PC-3 (cell line): Measurements from ENCODE around the gene WDFY3. TPM values are rescaled to one million over a fixed set of nuclear protein-coding genes. Genes with fewer than 3 reads are reported as not detected.

Experiments
- ATAC-seq: fragments of 200-7000 bp; cut with Tn5 transposase; 2 replicates; pipeline ENCODE4 v1.9.1; 2020; ENCODE audit warnings: mild to moderate bottlenecking, moderate library complexity
- BruUV-seq: library from RNA; stranded (reverse); fragments of 400-500 nt; replicated peaks from 2 replicates; lab custom pipeline; 2021; lab: Mats Ljungman, UMichigan
- CTCF ChIA-PET: fragments of 300-600 bp; sonication (Branson Sonifier 250); formaldehyde crosslinking; loops from one replicate; lab custom pipeline; 2022; ENCODE audit warnings: antibody characterized with exemption; lab: Charles Lee
- POLR2A ChIA-PET: fragments of 300-600 bp; sonication (Branson Sonifier 250); formaldehyde crosslinking; loops from one replicate; lab custom pipeline; 2022; ENCODE audit warnings: antibody characterized with exemption; ENCODE audit not compliant: unreplicated experiment; lab: Charles Lee
- DNase-seq: peaks from one replicate; pipeline ENCODE4 v3.0.0-alpha.2; 2015
- H2AFZ ChIP-seq: fragments of 300-600 bp; sonication (generic); 2 replicates; pipeline ENCODE4 v1.6.0; 2016; ENCODE audit warnings: antibody characterized with exemption, low read length
- H3F3A ChIP-seq: fragments of 300-600 bp; sonication (generic); one replicate; pipeline ENCODE4 v1.6.0; 2017; ENCODE audit warnings: antibody characterized with exemption, low read length, control low read depth, mild to moderate bottlenecking; ENCODE audit not compliant: unreplicated experiment
- H3K27ac ChIP-seq: fragments of 300-600 bp; sonication (generic); 2 replicates; pipeline ENCODE4 v1.5.1; 2016; ENCODE audit warnings: mild to moderate bottlenecking, low read length
- H3K27me3 ChIP-seq: fragments of 300-600 bp; sonication (generic); 2 replicates; pipeline ENCODE4 v1.6.1; 2016; ENCODE audit warnings: low read length, mixed read lengths
- H3K36me3 ChIP-seq: fragments of 300-600 bp; sonication (generic); 2 replicates; pipeline ENCODE4 v1.6.1; 2016; ENCODE audit warnings: low read depth, mixed run types, low read length, mixed read lengths
- H3K4me1 ChIP-seq: fragments of 300-600 bp; sonication (generic); 2 replicates; pipeline ENCODE4 v1.5.1; 2016; ENCODE audit warnings: low read length; ENCODE audit not compliant: insufficient read depth
- H3K4me2 ChIP-seq: fragments of 300-600 bp; sonication (generic); 2 replicates; pipeline ENCODE4 v1.6.0; 2016; ENCODE audit warnings: low read length
- H3K4me3 ChIP-seq: fragments of 300-600 bp; sonication (generic); 2 replicates; pipeline ENCODE4 v1.5.1; 2016; ENCODE audit warnings: mild to moderate bottlenecking, low read length, mixed read lengths
- H3K79me2 ChIP-seq: fragments of 300-600 bp; sonication (generic); 2 replicates; pipeline ENCODE4 v1.6.1; 2017; ENCODE audit warnings: low read length, mixed read lengths
- H3K9ac ChIP-seq: fragments of 300-600 bp; sonication (generic); 2 replicates; pipeline ENCODE4 v1.6.0; 2016; ENCODE audit warnings: mild to moderate bottlenecking, low read length
- H3K9me2 ChIP-seq: fragments of 300-600 bp; sonication (generic); replicated peaks from 2 replicates; pipeline ENCODE4 v1.6.1; 2016; ENCODE audit warnings: mixed run types, low read length, mixed read lengths
- H3K9me3 ChIP-seq: fragments of 300-600 bp; sonication (generic); 2 replicates; pipeline ENCODE4 v1.6.1; 2016; ENCODE audit warnings: low read length, mixed read lengths
- H4K20me1 ChIP-seq: fragments of 300-600 bp; sonication (generic); 2 replicates; pipeline ENCODE4 v1.6.1; 2016; ENCODE audit warnings: low read length, mixed read lengths
- CTCF ChIP-seq: fragments of 300-600 bp; sonication (generic); conservative IDR thresholded peaks from 2 replicates; pipeline ENCODE4 v1.5.1; 2017; ENCODE audit warnings: antibody characterized with exemption, low read depth, mild to moderate bottlenecking, low read length
- EZH2 ChIP-seq: fragments of 300-600 bp; sonication (generic); IDR thresholded peaks from one replicate; pipeline ENCODE4 v1.6.1; 2017; ENCODE audit warnings: antibody characterized with exemption, mild to moderate bottlenecking, low read length; ENCODE audit not compliant: unreplicated experiment
- EZH2phosphoT487 ChIP-seq: fragments of 300-600 bp; sonication (generic); IDR thresholded peaks from 2 replicates; pipeline ENCODE4 v1.6.1; 2018; ENCODE audit warnings: mild to moderate bottlenecking, antibody characterized with exemption, low read length, borderline replicate concordance
- intact Hi-C: fragments of 100-400 bp; cut with micrococcal nuclease; formaldehyde crosslinking; loops from 2 replicates; pipeline ENCODE4 v1.9.0; 2023
- total RNA-seq: library from RNA; depleted of rRNA; stranded (reverse); fragments of >200 nt; gene quantifications from 2 replicates; pipeline ENCODE4 v1.2.3, GENCODE V29; 2014

Gene WDFY3
- total RNA-seq, 1 experiment from 2014 or later: 23.1 TPM

GRCh38 chr4:84697615-84698201, 268.8 kb downstream of the WDFY3 start:
- TF ChIP-seq CTCF (no peak), EZH2 (no peak), EZH2phosphoT487 (no peak)
- H3K4me2 ChIP-seq: peak overlapping the region; percentile 69
- DNase-seq (peak; percentile 60), ATAC-seq (peak; percentile 63)
- H3K9me2 ChIP-seq: no peaks in the 10 kb centered on the region
- peak overlapping the region; percentile 76 for H3K27ac ChIP-seq
- H3K4me3 ChIP-seq: peak overlapping the region; percentile 14; the same call in 1 of the 2 replicates
- no peak overlapping the region for H3K9ac ChIP-seq
- H3K4me1 ChIP-seq: peaks cover 35% of the 10 kb centered on the region
- ChIA-PET CTCF (no interaction called here), POLR2A (interaction anchor here (0.6 kb wide), 1 partner anchor 181 kb away, joined by 3 read pairs; no protein-coding TSS in a partner anchor)
- H3K79me2 ChIP-seq: no peaks in the 10 kb centered on the region
- intact Hi-C loops: no loop called here
- H4K20me1 ChIP-seq: no peaks in the 10 kb centered on the region
- H3F3A ChIP-seq: no peaks in the 10 kb centered on the region
- H3K36me3 ChIP-seq: peaks cover 8% of the 10 kb centered on the region; the same call in 1 of the 2 replicates
- no TSS peak for BruUV-seq
- H2AFZ ChIP-seq: no peak overlapping the region
- H3K9me3 ChIP-seq: no peaks in the 10 kb centered on the region
- no peaks in the 10 kb centered on the region for H3K27me3 ChIP-seq

- POLR2A ChIA-PET: no interaction called here
- peaks cover 8% of the 10 kb centered on the region; the same call in 1 of the 2 replicates for H3K36me3 ChIP-seq
- H3K27me3 ChIP-seq: no peaks in the 10 kb centered on the region
- H3K79me2 ChIP-seq: no peaks in the 10 kb centered on the region
- H2AFZ ChIP-seq: no peak overlapping the region
- no peaks in the 10 kb centered on the region for H4K20me1 ChIP-seq
- H3K27ac ChIP-seq: peak overlapping the region; percentile 76
- CTCF ChIA-PET: no interaction called here
- BruUV-seq: no TSS peak
- H3K4me3 ChIP-seq: no peak overlapping the region
- intact Hi-C loops: no loop called here
- TF ChIP-seq EZH2 (no peak), EZH2phosphoT487 (no peak), CTCF (no peak)
- H3K9me2 ChIP-seq: no peaks in the 10 kb centered on the region
- no peaks in the 10 kb centered on the region for H3K9me3 ChIP-seq
- DNase-seq (no peak), ATAC-seq (no peak)
- H3K9ac ChIP-seq: no peak overlapping the region
- H3K4me1 ChIP-seq: peaks cover 41% of the 10 kb centered on the region
- peaks cover 2% of the 10 kb centered on the region for H3F3A ChIP-seq
- peak overlapping the region; percentile 69 for H3K4me2 ChIP-seq
These were observed 269.3 kb downstream of the WDFY3 start for GRCh38 chr4:84697159-84697558.

GRCh38 chr4:84691800-84692199, 274.7 kb downstream of the WDFY3 start:
- TF ChIP-seq EZH2phosphoT487: no peak
- TF ChIP-seq EZH2: no peak
- no peak for TF ChIP-seq CTCF
- Histone ChIP-seq H3K9me3 (no peaks in the 10 kb centered on the region), H3K27ac (peak overlapping the region; percentile 99), H3F3A (peaks cover 11% of the 10 kb centered on the region), H3K9ac (peak overlapping the region; percentile 59), H3K4me2 (peak overlapping the region; percentile 93), H3K4me3 (no peak overlapping the region), H3K27me3 (no peaks in the 10 kb centered on the region), H3K4me1 (peaks cover 40% of the 10 kb centered on the region), H3K36me3 (peaks cover 16% of the 10 kb centered on the region; the same call in 1 of the 2 replicates), H4K20me1 (no peaks in the 10 kb centered on the region), H3K79me2 (no peaks in the 10 kb centered on the region), H2AFZ (no peak overlapping the region), H3K9me2 (no peaks in the 10 kb centered on the region)
- intact Hi-C loops: loop anchor here (2.0 to 5.0 kb wide), 2 partner anchors 54 to 109 kb away; partner anchors contain the start of gene CDS1
- ATAC-seq (peak; percentile 5; the same call in 1 of the 2 replicates), DNase-seq (no peak)
- BruUV-seq: no TSS peak
- POLR2A ChIA-PET: no interaction called here
- CTCF ChIA-PET: interaction anchor here (1.2 kb wide), 1 partner anchor 113 kb away, joined by 6 read pairs; no protein-coding TSS in a partner anchor
